CD4-positive, alpha-beta T cell treated with Interleukin-4 for 4 hours (primary cell): ENCODE measurements around the gene POPDC2.
"Not testable (repeated sequence)": the region's sequence is repeated elsewhere in the genome, so short reads cannot be mapped to it uniquely, and the experiment has no call there.

Experiments
- DNase-seq: peaks from one replicate; pipeline ENCODE4 v3.0.0-alpha.2; 2020

The POPDC2 gene, protein sequence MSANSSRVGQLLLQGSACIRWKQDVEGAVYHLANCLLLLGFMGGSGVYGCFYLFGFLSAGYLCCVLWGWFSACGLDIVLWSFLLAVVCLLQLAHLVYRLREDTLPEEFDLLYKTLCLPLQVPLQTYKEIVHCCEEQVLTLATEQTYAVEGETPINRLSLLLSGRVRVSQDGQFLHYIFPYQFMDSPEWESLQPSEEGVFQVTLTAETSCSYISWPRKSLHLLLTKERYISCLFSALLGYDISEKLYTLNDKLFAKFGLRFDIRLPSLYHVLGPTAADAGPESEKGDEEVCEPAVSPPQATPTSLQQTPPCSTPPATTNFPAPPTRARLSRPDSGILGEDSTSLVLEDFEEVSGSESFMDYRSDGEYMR

DNA sequence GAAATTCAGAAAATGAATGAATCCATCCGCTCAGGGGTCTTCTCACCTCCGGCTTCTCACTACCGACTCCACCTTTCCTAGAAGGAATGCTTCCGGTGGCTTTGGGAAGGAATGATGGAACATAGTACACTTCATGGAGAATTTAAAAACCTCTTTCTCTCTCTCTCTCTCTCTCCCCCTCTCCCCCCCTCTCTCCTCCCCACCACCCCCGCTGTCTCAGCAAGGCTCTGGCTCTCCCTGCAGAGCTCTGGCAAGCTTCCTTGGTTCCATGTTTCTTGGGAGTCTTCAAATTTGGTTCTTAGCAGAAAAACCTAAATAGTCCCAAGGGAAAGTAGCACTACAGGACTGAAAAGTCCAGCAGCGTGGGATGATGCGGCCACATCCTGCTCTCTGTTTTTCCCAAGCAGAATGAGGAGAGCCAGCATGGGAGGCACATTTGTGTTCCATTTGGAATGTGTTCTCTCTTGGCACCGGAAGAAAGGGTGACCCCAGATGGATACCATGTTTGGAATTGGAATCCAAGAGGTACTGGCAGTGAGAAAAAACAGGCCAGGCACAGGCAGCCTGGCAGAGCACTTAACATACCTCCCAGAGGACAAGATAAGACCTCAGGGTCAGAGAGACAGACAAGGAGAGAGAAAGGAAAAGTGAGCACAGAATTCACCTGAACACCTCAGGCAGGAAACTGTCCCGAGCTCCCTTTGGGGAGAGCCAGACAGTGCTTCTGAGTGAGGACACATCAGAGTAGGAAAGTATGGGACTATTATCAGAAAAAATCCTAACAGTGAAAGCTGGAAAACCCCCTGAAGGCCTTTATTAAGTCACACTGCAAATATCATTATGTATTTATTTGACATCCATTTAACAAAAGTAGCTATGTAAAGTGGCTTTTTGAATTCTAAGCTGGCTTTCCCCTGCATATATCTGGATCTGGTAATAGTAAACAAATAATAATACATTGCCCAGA, at the start of gene POPDC2:
Gene POPDC2, minus strand, starts transcription at position 116 of the 967 bp plus-strand sequence. CDS start 166 bp downstream, outside the sequence.
- no peak for DNase-seq

DNA sequence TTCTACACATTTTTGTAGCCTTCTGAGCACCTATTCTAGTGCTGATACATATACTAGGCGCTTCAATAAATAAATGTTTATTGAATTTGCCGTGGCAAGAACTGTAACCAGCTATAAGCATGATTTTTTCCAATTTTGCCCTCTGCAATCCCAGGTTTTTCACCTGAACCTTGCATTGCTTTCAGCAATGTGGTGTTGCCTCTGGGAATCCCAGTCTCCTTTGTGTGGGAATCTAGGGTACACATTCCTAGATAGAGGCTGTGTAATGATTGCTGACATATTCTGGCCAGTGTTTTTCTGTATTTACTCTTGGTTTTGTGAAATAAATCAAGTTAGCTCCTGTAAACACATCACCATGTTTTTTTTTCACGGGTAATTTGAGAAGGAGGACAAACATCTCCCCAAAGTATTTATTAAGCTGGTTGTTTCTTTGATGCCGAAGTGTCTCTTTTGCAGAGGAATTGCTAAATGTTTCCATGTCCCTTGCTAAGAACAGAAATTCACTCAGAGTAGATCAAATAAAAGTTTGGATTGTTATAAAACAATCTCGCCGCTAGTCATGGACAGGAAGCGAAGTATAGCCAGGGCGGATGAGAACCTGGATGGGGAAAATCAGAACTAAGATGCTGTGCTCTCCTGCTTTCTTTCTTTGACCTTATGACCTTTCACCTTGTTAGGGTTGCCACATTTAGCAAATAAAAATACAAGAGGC, 43.6 kb upstream of the POPDC2 start:
- DNase-seq, result no peak

DNA sequence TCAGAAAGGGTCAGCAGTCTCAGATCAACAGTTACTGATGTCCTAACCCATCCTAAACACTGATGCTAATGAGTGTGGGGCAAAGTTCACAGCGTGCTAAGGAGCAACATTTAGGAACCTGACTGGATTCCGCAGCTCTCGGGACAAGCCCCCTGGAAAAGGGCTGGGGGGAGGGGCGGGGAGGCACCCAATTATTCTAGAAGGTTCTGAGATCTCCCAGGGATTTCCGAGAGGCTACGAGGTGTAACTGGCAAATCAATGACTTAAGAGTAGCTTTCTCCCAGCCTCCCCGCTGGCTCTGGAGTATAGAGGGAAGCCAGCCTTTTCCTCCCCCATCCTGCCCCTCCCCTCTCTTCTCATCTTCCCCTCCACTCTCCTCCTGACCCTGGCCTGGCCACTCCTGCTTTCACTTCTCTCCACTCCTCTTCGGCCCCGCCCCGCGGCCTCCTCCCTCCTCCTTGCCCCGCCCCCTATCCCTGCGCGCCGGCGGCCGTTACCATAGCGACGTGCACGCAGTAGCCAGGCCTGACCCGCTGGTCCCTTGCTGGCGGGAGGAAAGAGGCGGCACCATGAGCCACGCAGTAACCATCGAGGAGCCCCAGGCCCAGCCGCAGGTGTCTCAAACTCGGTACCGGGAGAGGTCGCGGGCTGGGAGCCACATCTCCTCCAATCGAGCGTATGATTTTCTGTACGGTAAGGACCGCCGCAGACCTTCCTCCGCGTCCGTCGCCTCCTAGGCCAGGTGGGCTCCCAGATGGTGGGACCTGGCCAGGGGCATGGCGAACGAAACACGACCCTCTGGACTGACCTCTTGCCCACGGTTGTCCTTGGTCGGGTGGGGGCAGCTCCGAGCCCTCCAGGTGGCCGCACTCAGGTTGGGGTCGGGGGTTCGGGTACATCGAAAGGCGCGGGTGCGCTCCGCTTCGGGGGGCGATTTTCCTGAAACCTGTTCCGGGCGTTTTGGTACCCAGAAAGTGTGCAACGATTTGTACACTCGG, 42.4 kb upstream of the POPDC2 start, which contains the start of gene CFAP91:
Gene CFAP91, plus strand, starts transcription at position 493 of the 998 bp plus-strand sequence. Its CDS starts 77 bp downstream, at position 570.
- peak; percentile 84 for DNase-seq

DNA sequence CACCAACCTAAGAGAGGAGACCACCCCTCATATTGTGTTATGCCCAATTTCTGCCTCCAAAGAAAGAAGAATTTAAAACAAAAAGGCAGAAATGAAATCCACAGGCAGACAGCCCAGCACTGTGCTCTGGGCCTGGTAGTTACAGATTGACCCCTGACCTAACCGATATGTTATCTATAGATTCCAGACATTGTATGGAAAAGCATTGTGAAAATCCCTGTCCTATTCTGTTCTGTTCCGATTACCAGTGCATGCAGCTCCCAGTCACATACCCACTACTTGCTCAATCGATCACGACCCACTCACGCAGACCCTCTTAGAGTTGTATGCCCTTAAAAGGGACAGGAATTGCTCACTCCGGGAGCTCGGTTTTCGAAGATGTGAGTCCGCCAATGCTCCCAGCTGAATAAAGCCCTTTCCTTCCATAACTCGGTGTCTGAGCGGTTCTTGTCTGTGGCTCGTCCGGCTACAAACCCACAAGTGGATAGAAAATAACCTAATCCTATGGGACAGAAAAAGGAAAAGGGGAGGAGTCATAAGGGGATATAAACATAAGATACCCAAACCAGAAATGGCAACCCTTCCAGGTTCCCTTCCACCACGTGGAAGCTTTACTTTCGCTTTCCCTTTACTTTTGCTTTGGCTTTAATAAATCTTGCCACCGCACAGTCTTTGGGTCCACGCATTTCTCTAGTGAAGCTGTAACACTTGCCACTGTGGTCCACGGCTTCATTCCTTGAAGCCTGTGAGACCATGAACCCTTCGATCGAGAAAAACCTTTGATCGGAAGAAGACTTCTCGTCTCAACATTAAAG, 40.7 kb upstream of the POPDC2 start:
- DNase-seq, result no peak

DNA sequence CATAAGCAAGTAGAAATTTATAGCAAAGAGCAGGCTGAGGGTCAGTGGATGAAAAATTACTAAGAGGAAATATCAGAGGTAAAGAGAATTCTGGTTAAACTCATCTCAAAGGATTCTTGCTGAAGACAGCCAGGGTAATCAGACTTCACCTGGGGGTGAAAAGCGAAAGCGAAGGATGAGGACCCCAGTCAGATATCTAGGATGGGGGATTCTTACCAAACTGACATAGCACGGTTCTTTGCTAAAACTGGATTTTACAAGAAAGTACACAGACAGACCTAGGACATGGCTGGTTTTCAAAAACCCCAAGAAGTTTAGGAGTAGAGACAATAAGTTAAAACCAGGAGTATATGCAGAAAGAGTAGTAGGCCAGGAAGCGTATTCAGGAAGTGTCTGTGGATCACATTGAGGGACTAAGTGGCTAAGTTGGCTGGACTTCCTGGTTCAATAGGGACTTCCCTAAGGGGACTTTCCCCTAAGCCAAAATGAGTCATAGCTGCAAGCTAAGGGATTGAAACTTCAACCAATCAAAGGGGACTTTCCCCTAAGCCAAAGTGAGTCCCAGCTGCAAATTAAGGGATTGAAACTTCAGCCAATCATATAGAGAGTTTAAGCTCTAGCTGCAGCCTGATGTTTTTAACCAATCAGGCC, 40.0 kb upstream of the POPDC2 start:
- DNase-seq, result peak; percentile 79

DNA sequence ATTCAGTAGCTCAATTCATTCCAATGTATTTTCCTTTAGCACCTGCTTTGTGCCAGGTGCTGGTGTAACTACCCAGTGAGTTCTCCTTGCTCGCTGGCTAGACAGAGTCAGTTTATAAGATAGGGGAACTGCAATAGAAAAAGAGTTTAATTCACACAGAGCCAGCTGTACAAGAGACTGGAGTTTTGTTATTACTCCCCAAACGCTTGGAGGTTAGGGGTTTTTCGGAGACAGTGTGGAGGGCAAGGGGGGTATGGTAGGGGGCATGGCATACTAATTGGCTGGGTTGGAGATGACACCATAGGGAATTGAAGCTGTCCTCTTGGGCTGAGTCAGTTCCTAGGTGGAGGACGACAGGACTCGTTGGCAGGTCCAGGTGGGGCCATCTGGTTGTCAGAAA, 37.0 kb upstream of the POPDC2 start:
- DNase-seq, result no peak

DNA sequence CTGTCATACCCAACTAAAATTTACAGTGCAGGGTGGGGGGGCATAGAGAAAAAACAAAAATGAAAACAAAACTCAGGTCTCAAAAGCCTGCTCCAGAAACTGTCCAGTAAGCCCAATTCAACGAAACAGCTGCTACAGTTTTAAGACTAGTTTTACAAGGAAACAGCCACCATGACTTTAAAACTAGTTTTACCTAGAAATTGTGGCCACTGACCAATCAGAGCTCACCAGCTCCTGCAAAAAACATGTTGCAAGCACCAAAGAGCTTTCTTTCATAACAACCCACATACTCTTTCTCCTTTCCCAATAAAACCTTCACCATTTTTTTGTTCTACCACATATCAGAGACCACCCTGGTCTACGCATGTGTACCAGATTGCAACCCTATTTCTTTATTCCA, 35.1 kb upstream of the POPDC2 start:
- DNase-seq, result no peak

DNA sequence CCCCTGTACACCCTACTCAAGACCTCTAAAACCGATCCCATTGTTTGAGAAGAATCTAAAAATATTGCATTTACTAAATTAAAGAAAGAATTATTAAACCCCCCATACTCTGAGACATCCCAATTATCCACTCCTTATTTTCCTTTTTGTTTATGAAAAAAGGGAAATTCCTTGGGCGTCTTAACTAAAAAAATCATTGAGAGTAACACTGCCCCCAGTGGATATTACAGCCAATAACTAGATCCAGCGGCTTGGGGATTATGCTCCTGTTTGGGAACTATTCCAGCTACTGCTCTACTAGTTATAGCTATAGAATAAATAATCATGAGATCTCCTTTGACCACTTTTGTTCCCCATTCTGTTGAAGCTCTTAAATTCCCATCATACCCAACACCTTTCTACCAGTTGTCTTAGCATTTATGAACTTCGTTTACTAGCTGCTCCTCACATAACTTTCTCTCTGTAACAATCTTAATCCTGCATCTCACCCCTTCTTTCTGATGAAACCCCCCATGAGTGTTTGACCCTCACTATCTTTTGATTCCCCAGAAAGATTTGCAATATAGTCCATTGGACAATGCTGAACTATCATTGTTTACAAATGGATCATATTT, 29.8 kb upstream of the POPDC2 start:
- no peak for DNase-seq

DNA sequence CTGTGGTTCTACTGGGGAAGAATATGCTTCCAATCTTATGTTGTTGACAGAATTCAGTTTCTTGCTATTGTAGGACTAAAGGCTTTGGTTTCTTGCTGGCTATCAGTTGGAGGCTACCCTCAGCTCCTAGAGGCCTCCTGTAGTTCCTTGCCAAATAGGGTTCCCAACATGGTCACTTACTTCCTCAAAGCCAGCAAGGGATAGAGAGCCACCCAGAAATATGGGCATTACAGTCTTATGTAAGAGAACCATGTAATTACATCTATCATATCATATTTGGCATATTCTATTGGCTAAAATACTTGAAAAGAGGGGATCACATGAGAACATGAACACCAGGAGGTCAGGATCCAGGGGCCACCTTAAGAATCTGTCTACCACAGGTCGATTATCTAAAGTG, 23.0 kb upstream of the POPDC2 start:
- no peak for DNase-seq

DNA sequence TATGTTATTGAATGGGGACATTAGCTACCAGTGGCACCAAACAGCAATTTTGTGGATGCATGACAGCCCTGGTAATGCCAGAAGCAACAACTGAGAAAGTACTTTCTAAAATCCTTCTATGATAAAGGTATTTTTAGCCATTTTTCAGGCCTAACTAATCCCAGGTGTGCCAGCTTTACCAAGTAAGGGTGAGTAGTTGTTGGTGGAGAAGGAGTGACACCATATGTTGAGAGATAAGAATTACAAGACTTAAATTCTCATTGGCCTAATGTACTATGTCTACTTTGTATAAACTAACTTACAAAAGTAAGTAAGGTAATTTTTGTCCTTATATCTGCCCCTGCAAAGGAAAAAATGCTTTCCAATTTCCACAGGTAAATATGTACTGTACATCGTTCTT, 20.9 kb upstream of the POPDC2 start:
- DNase-seq, result peak; percentile 18

DNA sequence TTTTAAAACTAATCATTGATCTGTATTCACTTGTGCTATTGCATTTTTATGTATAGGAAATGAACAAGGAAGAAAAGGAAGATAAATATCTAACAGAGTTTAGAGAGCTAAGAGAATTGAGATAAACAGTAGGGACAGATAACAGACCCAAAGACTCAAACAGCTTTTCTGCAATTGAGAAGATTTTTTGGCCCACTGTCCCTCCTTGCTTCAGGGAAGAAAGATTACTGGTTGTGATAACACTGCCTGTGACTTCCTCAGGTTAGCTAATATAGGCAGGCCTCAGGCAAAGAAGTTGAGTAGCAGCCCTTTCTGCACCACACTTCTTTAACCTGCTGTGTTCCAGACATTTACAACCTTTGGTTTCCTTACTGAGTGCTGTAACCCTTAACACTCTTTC, 19.5 kb upstream of the POPDC2 start:
- no peak for DNase-seq

DNA sequence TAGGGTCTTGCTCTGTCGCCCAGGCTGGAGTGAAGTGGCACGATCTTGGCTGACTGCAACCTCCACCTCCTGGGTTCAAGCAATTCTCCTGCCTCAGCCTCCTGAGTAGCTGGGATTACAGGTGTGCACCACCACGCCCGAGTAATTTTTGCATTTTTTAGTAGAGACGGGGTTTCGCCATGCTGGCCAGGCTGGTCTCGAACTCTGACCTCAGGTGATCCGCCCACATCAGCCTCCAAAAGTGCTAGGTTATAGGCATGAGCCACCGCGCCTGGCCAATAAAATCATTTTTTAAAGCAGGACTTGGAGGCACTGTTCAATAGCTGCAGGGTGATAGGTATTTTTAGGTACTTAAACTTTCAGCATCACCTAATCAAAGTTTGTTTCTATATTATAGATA, 17.8 kb upstream of the POPDC2 start:
- not testable (repeated sequence) for DNase-seq

DNA sequence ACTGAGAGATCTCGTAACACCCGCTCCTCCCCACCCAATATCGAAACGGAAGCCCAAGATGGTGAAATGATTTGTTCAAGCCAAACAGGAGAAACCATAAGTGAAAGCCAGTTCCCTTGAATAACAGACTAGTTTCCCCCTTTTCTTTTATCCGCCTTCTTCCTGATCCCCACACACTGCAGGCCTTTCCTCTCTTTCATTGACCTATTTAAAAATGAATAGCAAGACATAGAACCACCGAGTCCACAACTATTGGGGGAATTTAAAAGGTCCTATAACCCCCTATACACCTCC, 17.2 kb upstream of the POPDC2 start:
- no peak for DNase-seq

DNA sequence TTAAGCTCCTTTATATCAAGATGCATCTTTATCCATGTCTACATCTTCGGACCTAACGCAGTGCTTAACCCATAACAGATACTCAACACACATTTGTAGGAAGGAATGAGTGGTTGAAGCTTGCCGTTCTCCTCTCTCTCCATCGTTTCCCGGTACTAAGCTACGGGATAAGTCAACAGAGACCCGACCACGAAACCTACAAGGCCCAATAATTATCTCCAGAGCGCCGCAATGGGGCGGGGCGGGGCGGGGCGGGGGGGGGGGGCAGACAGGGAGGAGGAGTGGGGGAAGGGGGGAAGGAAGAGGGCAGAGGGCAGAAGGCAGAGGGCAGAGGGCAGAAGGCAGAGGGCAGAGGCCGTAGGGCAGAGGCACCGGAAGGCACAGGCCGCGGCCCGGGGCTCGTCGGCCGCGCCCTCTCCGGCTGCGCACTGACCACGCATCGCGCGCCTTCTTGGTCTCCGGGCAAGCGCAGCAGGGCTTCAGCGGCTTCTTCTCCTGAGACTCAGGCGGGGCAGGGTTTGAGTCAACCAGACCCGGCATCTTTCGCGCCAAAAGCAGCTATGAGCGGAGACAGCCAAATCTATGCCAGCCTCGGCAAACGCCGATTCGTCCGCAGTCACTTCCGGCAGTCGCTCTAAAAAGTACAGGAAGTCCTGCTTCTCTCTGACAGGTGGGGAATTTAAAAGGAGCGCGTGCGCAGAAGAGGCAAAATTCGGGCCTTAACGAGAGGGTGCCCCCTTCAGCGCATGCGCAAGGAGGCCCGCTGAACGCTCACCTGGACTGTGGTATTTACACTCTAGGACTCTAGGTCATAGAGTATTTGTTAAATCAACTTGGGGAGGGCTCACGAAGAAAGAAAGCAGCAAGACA, 16.6 kb upstream of the POPDC2 start, which contains the start of gene COX17:
Gene COX17, minus strand, starts transcription at position 636 of the 870 bp plus-strand sequence. Its CDS starts 96 bp downstream, at position 540.
- peak; percentile 98 for DNase-seq

DNA sequence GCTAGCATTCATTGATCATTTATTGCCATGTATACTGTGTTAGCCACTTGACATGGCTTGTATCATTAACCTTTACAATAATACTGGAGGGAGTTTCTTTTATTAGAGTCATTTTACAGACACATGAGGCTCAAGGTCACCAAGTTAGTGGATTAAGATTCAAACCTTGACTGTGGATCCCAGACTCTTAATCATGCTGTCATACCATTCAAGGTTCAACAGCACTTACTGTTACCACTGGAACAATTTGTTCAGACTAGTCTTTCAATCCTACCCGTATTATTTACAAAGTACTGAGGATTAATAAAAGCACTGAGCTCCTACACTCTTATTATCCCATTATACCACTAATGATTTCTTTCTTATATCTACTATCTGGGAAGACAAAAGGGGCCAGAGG, 15.6 kb upstream of the POPDC2 start:
- no peak for DNase-seq

DNA sequence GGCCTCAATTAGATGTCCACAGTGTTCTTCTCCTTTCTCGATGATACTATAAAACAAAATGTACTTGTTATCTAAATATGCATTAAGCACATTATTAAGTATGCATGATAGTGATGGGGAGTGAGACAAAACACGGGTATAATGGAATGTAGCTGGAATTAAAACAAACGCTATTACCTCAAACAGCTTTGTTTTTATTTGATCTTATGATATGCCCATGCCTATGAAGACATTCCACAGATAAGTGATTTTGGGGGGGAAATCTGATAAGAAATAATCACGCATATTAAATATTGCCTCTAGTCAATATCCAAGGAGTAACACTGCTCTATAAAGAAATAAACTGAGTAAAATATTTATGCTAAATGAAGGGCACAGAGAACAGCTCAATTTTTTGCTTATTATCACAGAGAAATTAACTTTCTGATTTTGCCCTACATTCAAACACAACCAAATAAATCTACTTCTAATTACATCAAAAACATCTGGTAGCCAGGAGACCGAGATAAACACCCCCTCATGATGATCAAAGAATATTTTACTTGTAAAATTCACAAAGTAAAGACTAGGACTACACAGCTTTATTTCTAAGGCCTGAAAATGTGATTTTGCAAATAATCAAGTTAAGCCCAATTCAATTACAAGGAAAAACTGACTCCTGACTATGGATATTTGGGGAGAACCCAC, 14.9 kb upstream of the POPDC2 start:
- no peak for DNase-seq

DNA sequence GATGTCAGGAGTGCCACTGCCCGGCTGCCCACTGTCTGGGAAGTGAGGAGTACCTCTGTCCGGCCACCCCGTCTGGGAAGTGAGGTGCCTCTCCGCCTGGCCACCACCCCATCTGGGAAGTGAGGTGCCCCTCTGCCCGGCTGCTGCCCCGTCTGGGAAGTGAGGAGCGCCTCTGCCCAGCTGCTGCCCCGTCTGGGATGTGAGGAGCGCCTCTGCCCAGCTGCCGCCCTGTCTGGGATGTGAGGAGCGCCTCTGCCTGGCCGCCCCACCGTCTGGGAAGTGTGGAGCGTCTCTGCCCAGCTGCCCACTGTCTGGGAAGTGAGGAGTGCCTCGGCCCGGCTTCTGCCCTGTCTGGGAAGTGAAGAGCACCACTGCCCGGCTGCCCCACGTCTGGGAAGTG, 13.5 kb upstream of the POPDC2 start:
- no peak for DNase-seq

DNA sequence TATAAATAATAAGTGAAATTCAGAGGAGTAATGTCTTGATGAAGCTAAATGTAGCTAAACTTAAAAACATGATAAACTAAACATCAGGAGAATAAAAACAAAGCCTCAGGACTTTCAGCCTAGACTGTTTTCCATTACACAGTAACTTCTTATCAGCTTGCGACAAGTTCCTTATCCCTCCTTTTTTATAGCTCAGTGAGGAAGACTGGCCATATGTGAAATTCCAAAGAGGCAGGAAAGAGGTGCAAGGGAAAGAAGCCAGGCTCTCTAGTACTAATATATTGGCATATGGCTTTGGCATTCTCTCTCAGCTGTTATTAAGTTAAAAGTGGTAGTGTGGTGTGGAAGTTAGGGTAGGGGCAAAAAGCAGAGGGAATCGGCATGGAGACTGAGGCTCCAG, 12.4 kb upstream of the POPDC2 start:
- no peak for DNase-seq
